ENCODE results near the gene CCDC159. TPM values are rescaled to one million over a fixed set of nuclear protein-coding genes. Genes with fewer than 3 reads are reported as not detected.

CCDC159 gene
- total and polyA plus RNA-seq, 2 of the 13 experiments (the other 11 are each of a cell fraction or from before 2014, with no cell fraction given) = 1.7 to 6.3 TPM

DNA sequence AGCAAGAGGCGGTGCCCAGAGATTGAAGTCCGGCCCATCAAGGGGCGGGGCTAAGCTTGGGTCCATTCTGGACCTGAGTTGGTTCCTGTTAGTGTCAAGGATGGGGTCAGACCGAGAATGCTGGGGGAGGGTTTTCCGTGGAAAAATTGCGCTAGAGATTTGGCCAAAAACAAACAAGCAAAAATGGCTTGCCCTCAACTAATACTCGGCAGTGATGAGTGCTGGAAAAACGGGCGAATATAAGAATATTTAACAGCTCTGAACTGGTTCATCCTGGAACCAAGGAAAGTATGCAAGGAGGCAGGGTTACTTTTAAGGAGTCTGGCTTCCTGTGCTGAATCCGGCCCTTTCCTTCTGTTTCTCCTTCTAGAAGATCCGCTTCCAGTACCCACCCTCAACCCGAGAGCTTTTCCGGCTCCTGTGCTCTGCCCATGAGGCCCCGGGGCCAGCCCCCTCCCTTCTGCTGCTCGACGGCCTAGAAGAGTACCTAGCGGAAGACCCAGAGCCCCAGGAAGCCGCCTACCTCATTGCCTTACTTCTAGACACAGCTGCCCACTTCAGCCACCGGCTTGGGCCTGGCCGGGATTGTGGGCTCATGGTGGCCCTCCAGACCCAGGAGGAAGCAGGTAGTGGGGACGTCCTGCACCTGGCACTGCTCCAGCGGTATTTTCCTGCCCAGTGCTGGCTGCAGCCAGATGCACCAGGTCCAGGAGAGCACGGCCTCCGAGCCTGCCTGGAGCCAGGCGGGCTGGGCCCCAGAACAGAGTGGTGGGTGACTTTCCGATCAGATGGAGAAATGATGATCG is 29.0 kb downstream of the CCDC159 start (continued):
- TF ChIP-seq, protein P1, sequence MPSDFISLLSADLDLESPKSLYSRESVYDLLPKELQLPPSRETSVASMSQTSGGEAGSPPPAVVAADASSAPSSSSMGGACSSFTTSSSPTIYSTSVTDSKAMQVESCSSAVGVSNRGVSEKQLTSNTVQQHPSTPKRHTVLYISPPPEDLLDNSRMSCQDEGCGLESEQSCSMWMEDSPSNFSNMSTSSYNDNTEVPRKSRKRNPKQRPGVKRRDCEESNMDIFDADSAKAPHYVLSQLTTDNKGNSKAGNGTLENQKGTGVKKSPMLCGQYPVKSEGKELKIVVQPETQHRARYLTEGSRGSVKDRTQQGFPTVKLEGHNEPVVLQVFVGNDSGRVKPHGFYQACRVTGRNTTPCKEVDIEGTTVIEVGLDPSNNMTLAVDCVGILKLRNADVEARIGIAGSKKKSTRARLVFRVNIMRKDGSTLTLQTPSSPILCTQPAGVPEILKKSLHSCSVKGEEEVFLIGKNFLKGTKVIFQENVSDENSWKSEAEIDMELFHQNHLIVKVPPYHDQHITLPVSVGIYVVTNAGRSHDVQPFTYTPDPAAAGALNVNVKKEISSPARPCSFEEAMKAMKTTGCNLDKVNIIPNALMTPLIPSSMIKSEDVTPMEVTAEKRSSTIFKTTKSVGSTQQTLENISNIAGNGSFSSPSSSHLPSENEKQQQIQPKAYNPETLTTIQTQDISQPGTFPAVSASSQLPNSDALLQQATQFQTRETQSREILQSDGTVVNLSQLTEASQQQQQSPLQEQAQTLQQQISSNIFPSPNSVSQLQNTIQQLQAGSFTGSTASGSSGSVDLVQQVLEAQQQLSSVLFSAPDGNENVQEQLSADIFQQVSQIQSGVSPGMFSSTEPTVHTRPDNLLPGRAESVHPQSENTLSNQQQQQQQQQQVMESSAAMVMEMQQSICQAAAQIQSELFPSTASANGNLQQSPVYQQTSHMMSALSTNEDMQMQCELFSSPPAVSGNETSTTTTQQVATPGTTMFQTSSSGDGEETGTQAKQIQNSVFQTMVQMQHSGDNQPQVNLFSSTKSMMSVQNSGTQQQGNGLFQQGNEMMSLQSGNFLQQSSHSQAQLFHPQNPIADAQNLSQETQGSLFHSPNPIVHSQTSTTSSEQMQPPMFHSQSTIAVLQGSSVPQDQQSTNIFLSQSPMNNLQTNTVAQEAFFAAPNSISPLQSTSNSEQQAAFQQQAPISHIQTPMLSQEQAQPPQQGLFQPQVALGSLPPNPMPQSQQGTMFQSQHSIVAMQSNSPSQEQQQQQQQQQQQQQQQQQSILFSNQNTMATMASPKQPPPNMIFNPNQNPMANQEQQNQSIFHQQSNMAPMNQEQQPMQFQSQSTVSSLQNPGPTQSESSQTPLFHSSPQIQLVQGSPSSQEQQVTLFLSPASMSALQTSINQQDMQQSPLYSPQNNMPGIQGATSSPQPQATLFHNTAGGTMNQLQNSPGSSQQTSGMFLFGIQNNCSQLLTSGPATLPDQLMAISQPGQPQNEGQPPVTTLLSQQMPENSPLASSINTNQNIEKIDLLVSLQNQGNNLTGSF (CRISPR knock-in tag; IDR thresholded peaks at IDR 0.05) = peak; percentile 55; the same call in 1 of the 2 replicates
- TF ChIP-seq, protein P2, sequence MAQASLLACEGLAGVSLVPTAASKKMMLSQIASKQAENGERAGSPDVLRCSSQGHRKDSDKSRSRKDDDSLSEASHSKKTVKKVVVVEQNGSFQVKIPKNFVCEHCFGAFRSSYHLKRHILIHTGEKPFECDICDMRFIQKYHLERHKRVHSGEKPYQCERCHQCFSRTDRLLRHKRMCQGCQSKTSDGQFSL (CRISPR knock-in tag; IDR thresholded peaks at IDR 0.05) = no peak
- TF ChIP-seq ZNF230 (CRISPR knock-in tag; IDR thresholded peaks at IDR 0.05) (peak; percentile 53; the same call in 1 of the 2 replicates), BHLHE40 (IDR thresholded peaks at IDR 0.05; ENCODE audit: low read length) (no peak), ZMYM2 (CRISPR knock-in tag; IDR thresholded peaks at IDR 0.05) (no peak), KAT8 (CRISPR knock-in tag; IDR thresholded peaks at IDR 0.05) (no peak; the same call in 1 of the 2 replicates), ATAD3A (CRISPR knock-in tag; IDR thresholded peaks at IDR 0.05) (no peak), PRDM4 (CRISPR knock-in tag; IDR thresholded peaks at IDR 0.05; ENCODE audit: borderline replicate concordance) (no peak), TRIM24 (CRISPR knock-in tag; IDR thresholded peaks at IDR 0.05) (no peak), ZBTB42 (CRISPR knock-in tag; IDR thresholded peaks at IDR 0.05) (no peak), ZNF747 (CRISPR knock-in tag; IDR thresholded peaks at IDR 0.05; ENCODE audit: borderline replicate concordance) (no peak), JUNB (CRISPR knock-in tag; IDR thresholded peaks at IDR 0.05; ENCODE audit: borderline replicate concordance) (no peak), KLF12 (CRISPR knock-in tag; IDR thresholded peaks at IDR 0.05; ENCODE audit: borderline replicate concordance) (no peak), ZSCAN25 (CRISPR knock-in tag; IDR thresholded peaks at IDR 0.05) (no peak), ZBTB21 (CRISPR knock-in tag; IDR thresholded peaks at IDR 0.05) (no peak), POLR2G (IDR thresholded peaks at IDR 0.05; ENCODE audit: low read depth, low read length) (peak; percentile 53; the same call in 1 of the 2 replicates), ZMYM3 (CRISPR knock-in tag; IDR thresholded peaks at IDR 0.05) (no peak), ZNF343 (CRISPR knock-in tag; IDR thresholded peaks at IDR 0.05) (0 out of 2 replicates have a peak, but pooled peaks have one; percentile 28), FOXP1 (IDR thresholded peaks at IDR 0.05) (no peak), FOXP1 (CRISPR knock-in tag; IDR thresholded peaks at IDR 0.05) (no peak), ZNF513 (CRISPR knock-in tag; conservative IDR thresholded peaks at IDR 0.05) (no peak), RBFOX2 (IDR thresholded peaks at IDR 0.05; ENCODE audit: low read depth, low read length) (no peak)
